Thoracic aorta (tissue), 2 donors: ENCODE results near the gene DIP2A. TPM values are rescaled to one million over a fixed set of nuclear protein-coding genes. Genes with fewer than 3 reads are reported as not detected.

Experiments used
- ATAC-seq: fragments of 150-250 bp; one replicate; pipeline ENCODE4 v1.8.0; 2017; ENCODE audit warnings: low read depth; ENCODE audit not compliant: insufficient number of reproducible peaks, low FRiP score
- DNase-seq: peaks from one replicate; pipeline ENCODE4 v3.0.0-alpha.2; 2020; ENCODE audit warnings: low spot score
- H3K27ac ChIP-seq, 2 donors: fragments of 200-600 bp; sonication (generic); 1 replicate in 1 of 2; 2 replicates in 1 of 2; pipeline ENCODE4 v1.5.1; 2016; ENCODE audit warnings: mild to moderate bottlenecking in 2 of 2, moderate library complexity in 2 of 2
- H3K27me3 ChIP-seq: fragments of 200-600 bp; sonication (generic); replicated peaks from 2 replicates; pipeline ENCODE4 v1.6.0; 2016; ENCODE audit warnings: mild to moderate bottlenecking; ENCODE audit not compliant: insufficient read depth
- H3K36me3 ChIP-seq: fragments of 200-600 bp; sonication (generic); one replicate; pipeline ENCODE4 v1.5.1; 2016
- H3K4me1 ChIP-seq, 2 donors: fragments of 200-600 bp; sonication (generic); 1 replicate in 1 of 2; 2 replicates in 1 of 2; pipeline versions ENCODE4 v1.5.1 to v1.6.0; 2016; ENCODE audit warnings: low read depth in 2 of 2, mild to moderate bottlenecking in 1 of 2; ENCODE audit not compliant: control insufficient read depth in 1 of 2
- H3K4me3 ChIP-seq: fragments of 200-600 bp; sonication (generic); 2 replicates; pipeline ENCODE4 v1.5.1; 2016; ENCODE audit warnings: mild to moderate bottlenecking
- H3K9me3 ChIP-seq: fragments of 200-600 bp; sonication (generic); 2 replicates; pipeline ENCODE4 v1.5.1; 2016
- CTCF ChIP-seq: fragments of 200-600 bp; sonication (generic); IDR thresholded peaks from one replicate; pipeline ENCODE4 v1.5.1; 2019; ENCODE audit warnings: antibody characterized with exemption
- total RNA-seq, 2 donors: library from RNA; depleted of rRNA; stranded (reverse); fragments of >200 nt; gene quantifications; one replicate each; pipeline versions ENCODE4 v1.1.0 to v1.2.3, GENCODE V29; 2016

DIP2A gene
- total RNA-seq, 2 donors from 2014 or later, result 47.7 to 58.3 TPM

- Histone ChIP-seq H3K4me3 (no peak overlapping the region), H3K27ac (no peak overlapping the region), H3K4me1 (no peaks in the 10 kb centered on the region), H3K27me3 (no peaks in the 10 kb centered on the region), H3K9me3 (no peaks in the 10 kb centered on the region), H3K36me3 (peaks cover 58% of the 10 kb centered on the region)
- ATAC-seq (no peak), DNase-seq (no peak)
- no peak for TF ChIP-seq CTCF
Measured at GRCh38 chr21:46439906-46440305, 18.8 kb upstream of the DIP2A start.

GRCh38 chr21:46441331-46441730 lies 17.4 kb upstream of the DIP2A start:
- Histone ChIP-seq H3K4me1 (no peaks in the 10 kb centered on the region), H3K4me3 (no peak overlapping the region), H3K36me3 (peaks cover 50% of the 10 kb centered on the region), H3K27ac (no peak overlapping the region), H3K9me3 (no peaks in the 10 kb centered on the region), H3K27me3 (no peaks in the 10 kb centered on the region)
- DNase-seq (no peak), ATAC-seq (no peak)
- no peak for TF ChIP-seq CTCF

GRCh38 chr21:46441961-46442498 lies 16.7 kb upstream of the DIP2A start:
- Histone ChIP-seq H3K27ac (no peak overlapping the region), H3K4me1 (no peaks in the 10 kb centered on the region), H3K9me3 (no peaks in the 10 kb centered on the region), H3K27me3 (no peaks in the 10 kb centered on the region), H3K4me3 (no peak overlapping the region), H3K36me3 (peaks cover 47% of the 10 kb centered on the region)
- DNase-seq (no peak), ATAC-seq (no peak)
- no peak for TF ChIP-seq CTCF

GRCh38 chr21:46442938-46443337 lies 15.8 kb upstream of the DIP2A start:
- Histone ChIP-seq H3K27ac (no peak overlapping the region), H3K36me3 (peaks cover 39% of the 10 kb centered on the region), H3K9me3 (no peaks in the 10 kb centered on the region), H3K4me3 (no peak overlapping the region), H3K4me1 (no peaks in the 10 kb centered on the region), H3K27me3 (no peaks in the 10 kb centered on the region)
- ATAC-seq, result no peak
- no peak for TF ChIP-seq CTCF
- DNase-seq, result no peak

GRCh38 chr21:46443910-46444309 lies 14.8 kb upstream of the DIP2A start:
- no peaks in the 10 kb centered on the region for H3K9me3 ChIP-seq
- H3K27ac ChIP-seq, result no peak overlapping the region
- TF ChIP-seq CTCF, result no peak
- H3K36me3 ChIP-seq, result peaks cover 35% of the 10 kb centered on the region
- no peak overlapping the region for H3K4me3 ChIP-seq
- ATAC-seq (no peak), DNase-seq (no peak)
- no peaks in the 10 kb centered on the region for H3K27me3 ChIP-seq
- no peaks in the 10 kb centered on the region for H3K4me1 ChIP-seq
